Uterus (tissue), 2 donors: Measurements from ENCODE around the gene GDF7.

Source experiments
- CTCF ChIP-seq, 4 experiments: fragments of 200-600 bp in 2 of 4; fragments of 450-650 bp in 2 of 4; sonication (generic) in 2 of 4; IDR thresholded peaks; one replicate each; pipeline ENCODE4 v1.5.1; 2016 to 2019; ENCODE audit warnings: antibody characterized with exemption in 4 of 4, mild to moderate bottlenecking in 2 of 4, moderate library complexity in 1 of 4
- POLR2A ChIP-seq, 2 donors: fragments of 450-650 bp; IDR thresholded peaks; one replicate each; pipeline ENCODE4 v1.6.1; 2016; ENCODE audit warnings: antibody characterized with exemption in 2 of 2, mild to moderate bottlenecking in 1 of 2, moderate library complexity in 1 of 2

GRCh38 chr2:20698916-20699613 is 32.1 kb downstream of the GDF7 start:
- TF ChIP-seq CTCF (IDR thresholded peaks at IDR 0.05): no peak
- no peak for TF ChIP-seq POLR2A (IDR thresholded peaks at IDR 0.05)
